Measurements from ENCODE around the gene POLR1F.

DNA sequence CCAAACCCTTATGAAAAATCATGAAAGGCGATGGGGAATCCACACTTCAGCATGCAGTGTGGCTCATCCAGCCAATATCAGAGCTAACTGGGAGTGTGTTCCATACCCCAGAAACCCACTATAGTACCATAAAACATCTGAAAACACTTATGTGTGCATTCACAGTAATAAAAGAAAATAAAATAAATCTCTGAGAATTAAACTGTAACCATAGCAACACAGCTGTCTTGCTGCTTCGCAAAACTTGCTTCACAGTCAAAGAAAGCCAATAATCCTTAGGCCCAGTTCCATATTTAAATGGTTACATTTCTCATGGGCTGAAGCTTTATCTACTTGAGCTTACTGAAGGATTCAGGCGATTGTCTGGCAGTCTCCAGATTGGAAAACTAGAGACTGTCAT, 19.9 kb upstream of the POLR1F start:
- TF ChIP-seq POLR2A (IDR thresholded peaks at IDR 0.05; ENCODE audit: low read depth, low read length), result no peak
- TF ChIP-seq EZH2 (IDR thresholded peaks at IDR 0.05; ENCODE audit: borderline replicate concordance, low read depth, low read length, severe bottlenecking), result no peak
- TF ChIP-seq, protein P1, sequence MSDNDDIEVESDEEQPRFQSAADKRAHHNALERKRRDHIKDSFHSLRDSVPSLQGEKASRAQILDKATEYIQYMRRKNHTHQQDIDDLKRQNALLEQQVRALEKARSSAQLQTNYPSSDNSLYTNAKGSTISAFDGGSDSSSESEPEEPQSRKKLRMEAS (IDR thresholded peaks at IDR 0.05; ENCODE audit: insufficient read depth, insufficient read length), result no peak
- TF ChIP-seq, protein P2, sequence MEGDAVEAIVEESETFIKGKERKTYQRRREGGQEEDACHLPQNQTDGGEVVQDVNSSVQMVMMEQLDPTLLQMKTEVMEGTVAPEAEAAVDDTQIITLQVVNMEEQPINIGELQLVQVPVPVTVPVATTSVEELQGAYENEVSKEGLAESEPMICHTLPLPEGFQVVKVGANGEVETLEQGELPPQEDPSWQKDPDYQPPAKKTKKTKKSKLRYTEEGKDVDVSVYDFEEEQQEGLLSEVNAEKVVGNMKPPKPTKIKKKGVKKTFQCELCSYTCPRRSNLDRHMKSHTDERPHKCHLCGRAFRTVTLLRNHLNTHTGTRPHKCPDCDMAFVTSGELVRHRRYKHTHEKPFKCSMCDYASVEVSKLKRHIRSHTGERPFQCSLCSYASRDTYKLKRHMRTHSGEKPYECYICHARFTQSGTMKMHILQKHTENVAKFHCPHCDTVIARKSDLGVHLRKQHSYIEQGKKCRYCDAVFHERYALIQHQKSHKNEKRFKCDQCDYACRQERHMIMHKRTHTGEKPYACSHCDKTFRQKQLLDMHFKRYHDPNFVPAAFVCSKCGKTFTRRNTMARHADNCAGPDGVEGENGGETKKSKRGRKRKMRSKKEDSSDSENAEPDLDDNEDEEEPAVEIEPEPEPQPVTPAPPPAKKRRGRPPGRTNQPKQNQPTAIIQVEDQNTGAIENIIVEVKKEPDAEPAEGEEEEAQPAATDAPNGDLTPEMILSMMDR (IDR thresholded peaks at IDR 0.05; ENCODE audit: extremely low read depth in 1 of 2, insufficient read depth in 1 of 2, low read depth in 1 of 2, low read length in 2 of 2), result no peak
- no peak for TF ChIP-seq POLR2AphosphoS5 (IDR thresholded peaks at IDR 0.05; ENCODE audit: insufficient read depth, low read depth, low read length)
- TF ChIP-seq JUN (IDR thresholded peaks at IDR 0.05; ENCODE audit: borderline replicate concordance, insufficient read depth, insufficient read length, low read depth), result no peak
- TF ChIP-seq FOS (IDR thresholded peaks at IDR 0.05; ENCODE audit: borderline replicate concordance, insufficient read depth, low read length), result no peak
